ENCODE data around the gene FSTL4.

GRCh38 chr5:133332439-133333024, 279.8 kb downstream of the FSTL4 start:
- TF ChIP-seq CTCF (IDR thresholded peaks at IDR 0.05) (no peak), POLR2A (IDR thresholded peaks at IDR 0.05) (no peak)

Measured in lower leg skin (tissue), 3 donors.